ENCODE results near the gene TMEM106C.

DNA sequence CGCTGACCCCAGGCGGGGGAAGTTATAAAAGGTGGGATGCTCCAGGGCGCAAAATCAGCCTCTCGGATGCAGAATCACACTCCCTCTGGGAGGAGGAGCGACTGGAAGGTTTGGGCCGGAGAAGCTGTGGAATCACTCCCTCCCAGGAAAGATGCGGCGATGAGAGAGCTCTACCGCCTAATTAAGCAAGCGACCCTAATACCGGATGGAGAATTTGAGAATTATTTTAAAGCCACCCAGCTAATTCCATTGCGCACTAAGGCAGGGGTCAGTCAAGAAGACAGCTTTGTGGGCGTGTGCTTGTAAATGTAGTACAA is 39.0 kb downstream of the TMEM106C start:
- TF ChIP-seq POU2F2 (IDR thresholded peaks at IDR 0.05; ENCODE audit: borderline replicate concordance, low read depth, low read length), result no peak
- TF ChIP-seq, protein P1, sequence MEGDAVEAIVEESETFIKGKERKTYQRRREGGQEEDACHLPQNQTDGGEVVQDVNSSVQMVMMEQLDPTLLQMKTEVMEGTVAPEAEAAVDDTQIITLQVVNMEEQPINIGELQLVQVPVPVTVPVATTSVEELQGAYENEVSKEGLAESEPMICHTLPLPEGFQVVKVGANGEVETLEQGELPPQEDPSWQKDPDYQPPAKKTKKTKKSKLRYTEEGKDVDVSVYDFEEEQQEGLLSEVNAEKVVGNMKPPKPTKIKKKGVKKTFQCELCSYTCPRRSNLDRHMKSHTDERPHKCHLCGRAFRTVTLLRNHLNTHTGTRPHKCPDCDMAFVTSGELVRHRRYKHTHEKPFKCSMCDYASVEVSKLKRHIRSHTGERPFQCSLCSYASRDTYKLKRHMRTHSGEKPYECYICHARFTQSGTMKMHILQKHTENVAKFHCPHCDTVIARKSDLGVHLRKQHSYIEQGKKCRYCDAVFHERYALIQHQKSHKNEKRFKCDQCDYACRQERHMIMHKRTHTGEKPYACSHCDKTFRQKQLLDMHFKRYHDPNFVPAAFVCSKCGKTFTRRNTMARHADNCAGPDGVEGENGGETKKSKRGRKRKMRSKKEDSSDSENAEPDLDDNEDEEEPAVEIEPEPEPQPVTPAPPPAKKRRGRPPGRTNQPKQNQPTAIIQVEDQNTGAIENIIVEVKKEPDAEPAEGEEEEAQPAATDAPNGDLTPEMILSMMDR (IDR thresholded peaks at IDR 0.05 in 2 of 3, conservative IDR thresholded peaks at IDR 0.05 in 1 of 3; ENCODE audit: control insufficient read depth in 2 of 3, extremely low read depth in 1 of 3, insufficient read depth in 1 of 3, low read depth in 3 of 3, low read length in 3 of 3), result no peak
- TF ChIP-seq EZH2 (IDR thresholded peaks at IDR 0.05; ENCODE audit: borderline replicate concordance, control insufficient read depth, low read depth, low read length), result no peak; the same call in 1 of the 2 replicates
- no peak for TF ChIP-seq EP300 (IDR thresholded peaks at IDR 0.05; ENCODE audit: borderline replicate concordance in 1 of 2, control insufficient read depth in 1 of 2, low read depth in 2 of 2, low read length in 2 of 2)

Data from GM12878 (cell line).